Stimulated activated CD8-positive, alpha-beta memory T cell treated with anti-CD3 and anti-CD28 coated beads, Interleukin-4, amount 100 ng/mL, for 24 hours (primary cell): Measurements from ENCODE around the gene ADAM15.

ENCODE experiments used
- DNase-seq: peaks from one replicate; pipeline ENCODE4 v3.0.0-alpha.2; 2020; ENCODE audit warnings: low read depth

Gene ADAM15

GRCh38 chr1:155030243-155030795 is 20.8 kb upstream of the ADAM15 start:
- DNase-seq: no peak

- DNase-seq: no peak
Observed at GRCh38 chr1:155030899-155031298, 20.2 kb upstream of the ADAM15 start.

GRCh38 chr1:155032886-155033285 is 18.2 kb upstream of the ADAM15 start:
- no peak for DNase-seq

- DNase-seq: no peak
Observed at GRCh38 chr1:155033524-155033923, 17.6 kb upstream of the ADAM15 start, which contains the start of the genes DCST1 and DCST2. DCST1 (plus strand) TSS chr1:155033824; CDS start chr1:155034037, 213 bp downstream. DCST2 (minus strand) TSS chr1:155033781; CDS start chr1:155033701, 80 bp downstream.

- DNase-seq: no peak
Observed at GRCh38 chr1:155034318-155035208, 16.6 kb upstream of the ADAM15 start.

GRCh38 chr1:155035936-155036335 is 15.2 kb upstream of the ADAM15 start:
- DNase-seq: no peak

GRCh38 chr1:155037043-155037442 is 14.1 kb upstream of the ADAM15 start:
- DNase-seq: no peak

GRCh38 chr1:155037851-155038441 is 13.2 kb upstream of the ADAM15 start:
- no peak for DNase-seq

- DNase-seq: no peak
Observed at GRCh38 chr1:155038602-155039307, 12.4 kb upstream of the ADAM15 start.

- no peak for DNase-seq
Observed at GRCh38 chr1:155039308-155039669, 11.8 kb upstream of the ADAM15 start.

GRCh38 chr1:155040358-155041093 is 10.6 kb upstream of the ADAM15 start:
- DNase-seq: no peak

- no peak for DNase-seq
Observed at GRCh38 chr1:155042789-155043188, 8.3 kb upstream of the ADAM15 start.

GRCh38 chr1:155043301-155043702 is 7.8 kb upstream of the ADAM15 start:
- DNase-seq: no peak

GRCh38 chr1:155043793-155044192 is 7.3 kb upstream of the ADAM15 start:
- no peak for DNase-seq

- no peak for DNase-seq
Observed at GRCh38 chr1:155044365-155044764, 6.8 kb upstream of the ADAM15 start.

GRCh38 chr1:155044812-155045657 is 6.1 kb upstream of the ADAM15 start:
- DNase-seq: peak; percentile 39

- DNase-seq: no peak
Observed at GRCh38 chr1:155048449-155049334, 2.4 kb upstream of the ADAM15 start.

GRCh38 chr1:155049651-155050559 is 1.2 kb upstream of the ADAM15 start:
- DNase-seq: no peak

GRCh38 chr1:155051342-155051776 is 243 bp downstream of the ADAM15 start:
- DNase-seq: no peak
